ENCODE data around the gene GRIK5. TPM values are rescaled to one million over a fixed set of nuclear protein-coding genes. Genes with fewer than 3 reads are reported as not detected.
"Not testable (repeated sequence)": the region's sequence is repeated elsewhere in the genome, so short reads cannot be mapped to it uniquely, and the experiment has no call there.

Gene GRIK5
- total RNA-seq, 1 experiment from 2014 or later = 0.96 TPM

DNA sequence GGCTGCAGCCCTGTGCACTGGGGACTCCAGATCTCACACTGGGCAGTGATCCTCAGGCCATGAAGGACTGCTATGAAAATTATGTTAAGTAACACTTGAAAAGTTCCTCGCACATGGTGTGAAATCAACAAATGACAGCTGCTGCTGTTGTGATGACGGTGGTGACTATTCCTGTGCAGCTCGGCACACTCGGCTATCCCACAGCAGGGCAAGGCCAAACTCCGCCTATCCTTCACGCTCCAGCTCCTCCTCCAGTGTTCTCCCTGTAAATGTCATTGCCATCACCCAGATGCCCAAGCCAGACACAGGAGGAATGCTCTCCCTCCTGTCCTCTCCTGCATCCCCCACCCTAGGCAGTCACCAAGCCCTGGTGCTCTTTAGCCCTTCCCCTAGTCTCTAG lies 31.3 kb downstream of the GRIK5 start:
- H3K4me3 ChIP-seq = no peak overlapping the region
- no peaks in the 10 kb centered on the region for H3K79me2 ChIP-seq (ENCODE audit: low read depth)
- no peaks in the 10 kb centered on the region for H3K9me2 ChIP-seq (ENCODE audit: insufficient read depth)
- ChIA-PET CTCF (interaction anchor here (0.6 kb wide), 1 partner anchor 1304 kb away, joined by 4 read pairs; no protein-coding TSS in a partner anchor), POLR2A (ENCODE audit: unreplicated experiment) (interaction anchor here (0.6 kb wide), 1 partner anchor 284 kb away, joined by 7 read pairs; the partner anchor contains the start of gene CEACAM6)
- no peaks in the 10 kb centered on the region for H3K4me1 ChIP-seq (replicated peaks; ENCODE audit: insufficient read depth)
- no peak overlapping the region for H3K4me2 ChIP-seq
- no peaks in the 10 kb centered on the region for H3F3A ChIP-seq (ENCODE audit: insufficient read depth, low read depth)
- H3K36me3 ChIP-seq (ENCODE audit: low read depth) = no peaks in the 10 kb centered on the region
- intact Hi-C loops (cut with micrococcal nuclease; ENCODE audit: unreplicated experiment) = no loop called here
- no peak for TF ChIP-seq CTCF (conservative IDR thresholded peaks at IDR 0.05)
- TF ChIP-seq EZH2 (IDR thresholded peaks at IDR 0.05; ENCODE audit: low read depth) = no peak
- H3K27ac ChIP-seq = no peak overlapping the region
- no peaks in the 10 kb centered on the region for H4K20me1 ChIP-seq (ENCODE audit: insufficient read depth)
- DNase-seq = no peak
- 0 out of 2 replicates have a peak, but pooled peaks cover 5% of the 10 kb centered on the region for H3K27me3 ChIP-seq (ENCODE audit: insufficient read depth, low read depth)
- H3K9me3 ChIP-seq (ENCODE audit: insufficient read depth, low read depth) = no peaks in the 10 kb centered on the region
- no TSS peak for BruUV-seq (replicated peaks)
- no peak overlapping the region for H2AFZ ChIP-seq

DNA sequence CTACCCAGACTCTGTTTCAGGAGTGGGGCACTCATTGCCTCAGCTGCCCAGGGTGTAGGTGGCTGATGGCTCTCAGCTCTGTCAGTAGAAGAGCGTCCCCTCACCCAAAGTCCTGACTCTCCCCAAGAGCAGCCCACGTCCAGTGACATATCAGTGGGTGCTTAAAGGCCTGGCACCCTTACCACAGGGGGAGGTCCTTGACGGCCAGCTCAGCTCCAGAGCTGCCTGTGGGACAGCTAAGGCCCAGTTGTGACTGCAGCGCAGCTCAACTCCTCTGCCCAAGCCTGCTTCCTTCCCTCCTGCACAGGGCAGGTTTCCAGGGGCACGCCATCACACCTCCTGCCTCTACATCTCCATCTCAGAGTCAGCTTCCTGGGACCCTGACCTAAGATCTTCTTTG lies 32.4 kb downstream of the GRIK5 start:
- H2AFZ ChIP-seq = no peak overlapping the region
- no peak for TF ChIP-seq CTCF (conservative IDR thresholded peaks at IDR 0.05)
- TF ChIP-seq EZH2 (IDR thresholded peaks at IDR 0.05; ENCODE audit: low read depth) = no peak
- POLR2A ChIA-PET (ENCODE audit: unreplicated experiment) = no interaction called here
- no peaks in the 10 kb centered on the region for H4K20me1 ChIP-seq (ENCODE audit: insufficient read depth)
- H3K27me3 ChIP-seq (ENCODE audit: insufficient read depth, low read depth) = 0 out of 2 replicates have a peak, but pooled peaks cover under 1% of the 10 kb centered on the region
- H3K4me3 ChIP-seq = no peak overlapping the region
- H3K79me2 ChIP-seq (ENCODE audit: low read depth) = no peaks in the 10 kb centered on the region
- no peak overlapping the region for H3K4me2 ChIP-seq
- H3K4me1 ChIP-seq (replicated peaks; ENCODE audit: insufficient read depth) = no peaks in the 10 kb centered on the region
- BruUV-seq (replicated peaks) = no TSS peak
- no peaks in the 10 kb centered on the region for H3K36me3 ChIP-seq (ENCODE audit: low read depth)
- no peaks in the 10 kb centered on the region for H3K9me2 ChIP-seq (ENCODE audit: insufficient read depth)
- CTCF ChIA-PET = no interaction called here
- H3K9me3 ChIP-seq (ENCODE audit: insufficient read depth, low read depth) = no peaks in the 10 kb centered on the region
- no peak for DNase-seq
- no peaks in the 10 kb centered on the region for H3F3A ChIP-seq (ENCODE audit: insufficient read depth, low read depth)
- no peak overlapping the region for H3K27ac ChIP-seq
- intact Hi-C loops (cut with micrococcal nuclease; ENCODE audit: unreplicated experiment) = no loop called here

DNA sequence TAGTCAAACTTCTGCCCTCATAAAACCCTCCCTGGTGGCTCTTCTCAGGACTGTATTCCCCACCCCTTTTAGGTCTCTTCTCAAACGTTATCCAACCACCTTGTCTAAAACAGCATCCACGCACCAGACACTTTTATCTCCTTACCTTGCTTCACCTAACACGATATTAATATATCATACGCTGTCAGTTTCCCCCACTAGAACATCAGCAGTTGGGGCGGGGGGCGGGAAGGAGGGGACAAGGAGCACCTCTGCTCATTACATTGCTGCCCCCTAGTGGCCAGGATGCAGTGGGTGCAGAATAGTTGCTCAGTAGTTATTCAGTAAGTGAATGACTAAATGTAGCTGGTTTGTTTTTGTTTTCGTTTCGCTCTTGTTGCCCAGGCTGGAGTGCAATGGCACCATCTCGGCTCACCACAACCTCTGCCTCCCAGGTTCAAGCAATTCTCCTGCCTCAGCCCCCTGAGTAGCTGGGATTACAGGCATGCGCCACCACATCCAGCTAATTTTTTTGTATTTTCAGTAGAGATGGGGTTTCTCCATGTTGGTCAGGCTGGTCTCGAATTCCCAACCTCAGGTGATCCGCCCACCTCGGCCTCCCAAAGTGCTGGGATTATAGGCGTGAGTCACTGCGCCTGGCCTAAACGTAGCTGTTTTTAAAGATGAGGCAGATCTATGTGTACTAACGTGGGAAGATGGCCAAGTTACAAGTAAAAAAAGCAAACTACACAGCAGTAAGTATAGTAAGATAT lies 35.2 kb downstream of the GRIK5 start:
- H3K36me3 ChIP-seq (ENCODE audit: low read depth); H3K9me3 ChIP-seq (ENCODE audit: insufficient read depth, low read depth); H4K20me1 ChIP-seq (ENCODE audit: insufficient read depth); H3K4me1 ChIP-seq (replicated peaks; ENCODE audit: insufficient read depth); H3K79me2 ChIP-seq (ENCODE audit: low read depth); H3K9me2 ChIP-seq (ENCODE audit: insufficient read depth); H3F3A ChIP-seq (ENCODE audit: insufficient read depth, low read depth); H3K27me3 ChIP-seq (ENCODE audit: insufficient read depth, low read depth); H3K27ac ChIP-seq; BruUV-seq (replicated peaks): not testable (repeated sequence)
- Histone ChIP-seq H3K4me2 (peak overlapping the region; percentile 86), H3K4me3 (peak overlapping the region; percentile 60; the same call in 1 of the 2 replicates), H2AFZ (peak overlapping the region; percentile 82)
- peak; percentile 94 for TF ChIP-seq CTCF (conservative IDR thresholded peaks at IDR 0.05)
- CTCF ChIA-PET = interaction anchor here (0.6 to 1.0 kb wide), 17 partner anchors 15 to 445 kb away, joined by 3 to 16 read pairs (median 5); no protein-coding TSS in a partner anchor
- DNase-seq = peak; percentile 55 to 67
- POLR2A ChIA-PET (ENCODE audit: unreplicated experiment) = interaction anchor here (0.5 to 0.6 kb wide), 2 partner anchors 41 to 247 kb away, joined by 3 to 4 read pairs; partner anchors contain the start of gene ZNF574
- intact Hi-C loops (cut with micrococcal nuclease; ENCODE audit: unreplicated experiment) = loop anchor here (1.0 to 5.0 kb wide), 3 partner anchors 12 to 77 kb away; partner anchors contain the start of gene ZNF574

Measured in PC-9 (cell line).